GM18873 (cell line): Measurements from ENCODE around the gene DDX31.

Experiments used
- ATAC-seq: cut with Tn5 transposase; IDR thresholded peaks from one replicate; pipeline ENCODE4 v1.9.1; 2021; ENCODE audit warnings: mild to moderate bottlenecking, moderate library complexity, moderate number of reproducible peaks; ENCODE audit not compliant: unreplicated experiment, low FRiP score

Gene DDX31

DNA sequence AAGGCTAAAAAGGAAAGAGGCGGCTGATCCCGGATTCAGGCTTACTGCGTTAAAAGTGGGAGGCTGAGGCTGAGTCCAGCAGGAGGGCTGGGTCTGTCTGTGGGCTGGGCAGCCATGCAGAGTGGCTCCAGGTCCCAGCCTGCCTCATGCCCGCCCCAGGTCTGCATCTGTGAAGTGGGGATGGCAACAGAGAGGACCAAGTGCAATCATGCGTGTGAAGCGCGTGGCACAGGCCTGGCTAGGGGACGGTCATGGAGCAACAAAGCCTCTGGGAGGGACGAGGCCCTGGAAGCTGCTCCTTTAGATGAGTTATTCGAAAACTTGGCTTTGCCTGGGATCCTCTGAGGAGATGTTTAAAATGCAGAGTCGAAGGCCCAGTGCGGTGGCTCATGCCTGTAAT is 117.7 kb downstream of the DDX31 start:
- ATAC-seq, result no peak

DNA sequence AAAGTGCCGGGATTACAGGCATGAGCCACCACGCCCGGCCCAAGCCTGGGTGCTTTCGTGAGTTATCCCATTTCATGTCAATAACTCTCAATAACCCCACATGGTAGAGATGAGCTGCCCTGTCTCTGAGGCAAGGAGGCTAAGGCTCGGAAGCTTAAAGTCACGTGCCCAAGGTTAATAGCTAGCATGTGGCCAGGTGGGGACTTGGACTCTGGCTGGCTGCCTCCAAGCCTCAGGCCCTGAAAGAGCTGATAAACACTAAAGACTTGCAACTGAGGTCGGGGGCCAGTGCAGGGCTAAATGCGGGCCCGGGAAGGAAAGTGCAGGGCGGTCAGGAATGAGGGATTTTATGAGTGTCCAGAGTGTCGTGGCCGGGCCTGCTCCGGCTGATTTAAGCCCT is 118.2 kb downstream of the DDX31 start:
- ATAC-seq, result no peak

DNA sequence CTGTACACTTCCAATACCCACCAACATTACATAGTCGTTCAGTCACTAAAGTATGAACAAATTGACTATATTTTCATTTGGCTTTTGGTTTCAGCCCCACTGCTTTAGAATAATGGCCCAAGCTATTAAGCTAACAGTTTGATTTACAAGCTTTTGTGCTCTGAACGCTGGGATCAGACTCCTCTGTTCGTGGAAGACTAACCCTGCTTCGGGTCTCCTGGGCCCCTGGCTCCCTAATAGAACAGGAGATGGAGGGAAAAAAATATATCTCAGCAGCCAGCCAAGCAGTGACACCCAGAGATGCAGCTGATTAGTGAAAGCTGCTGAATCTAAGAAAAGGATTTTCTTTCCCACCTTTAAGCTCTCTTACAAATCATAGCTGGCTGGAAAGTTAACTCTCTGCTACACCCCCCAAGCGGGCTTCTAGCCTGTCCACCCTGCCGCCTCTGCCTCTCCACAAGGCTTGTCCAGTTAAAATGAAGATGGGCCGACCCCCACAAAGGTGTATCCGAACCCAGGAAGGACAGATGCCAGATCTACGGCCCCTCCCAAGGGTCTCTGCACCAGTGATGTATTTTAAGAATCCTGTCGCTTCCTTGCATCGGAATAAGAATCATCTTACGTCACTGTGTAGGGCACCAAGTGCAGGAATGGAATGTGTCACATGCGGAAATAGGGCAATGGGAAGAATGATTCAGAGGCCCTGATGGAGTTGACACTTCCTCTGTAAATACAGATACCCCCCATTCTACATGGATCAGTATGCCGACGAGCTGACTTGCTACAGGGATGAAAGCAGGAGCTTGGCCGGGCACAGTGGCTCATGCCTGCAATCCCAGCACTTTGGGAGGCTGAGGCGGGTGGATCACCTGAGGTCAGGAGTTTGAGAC is 120.8 kb downstream of the DDX31 start:
- no peak for ATAC-seq

DNA sequence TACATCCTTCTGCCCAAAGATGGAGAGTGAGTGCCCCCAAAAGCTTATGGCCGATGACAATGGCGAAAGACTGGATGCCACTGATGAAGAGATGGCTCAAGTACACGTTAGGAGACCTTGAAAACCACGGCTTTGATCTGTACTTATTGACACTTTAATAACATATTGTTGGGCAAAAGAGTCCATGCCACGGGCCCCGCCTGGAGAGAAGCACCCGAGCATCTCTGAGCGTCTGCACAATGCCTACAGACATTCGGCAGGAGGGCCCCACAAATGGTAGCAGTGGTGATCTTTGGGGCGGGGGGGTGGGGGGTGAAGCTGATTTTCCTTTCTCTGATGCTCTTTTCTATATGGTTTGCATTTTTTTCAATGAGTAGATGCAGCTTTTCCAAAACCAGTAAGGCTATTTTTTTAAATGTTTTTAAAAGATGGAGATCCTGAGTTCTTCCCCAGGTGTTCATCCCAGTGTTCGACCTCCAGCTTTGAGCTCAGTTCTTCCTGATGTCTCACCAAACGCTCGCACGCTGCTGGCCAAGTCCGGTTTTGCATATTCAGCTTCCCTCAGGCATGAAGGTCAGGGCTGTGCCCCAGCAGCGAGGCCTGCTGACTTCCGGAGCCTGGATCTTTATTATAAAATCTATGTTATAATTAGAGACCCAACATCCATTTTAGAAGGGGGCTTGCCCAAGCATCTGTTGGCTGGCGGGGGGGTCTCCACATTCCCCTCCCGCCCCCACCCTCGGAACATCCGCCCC is 121.6 kb downstream of the DDX31 start:
- ATAC-seq, result no peak

DNA sequence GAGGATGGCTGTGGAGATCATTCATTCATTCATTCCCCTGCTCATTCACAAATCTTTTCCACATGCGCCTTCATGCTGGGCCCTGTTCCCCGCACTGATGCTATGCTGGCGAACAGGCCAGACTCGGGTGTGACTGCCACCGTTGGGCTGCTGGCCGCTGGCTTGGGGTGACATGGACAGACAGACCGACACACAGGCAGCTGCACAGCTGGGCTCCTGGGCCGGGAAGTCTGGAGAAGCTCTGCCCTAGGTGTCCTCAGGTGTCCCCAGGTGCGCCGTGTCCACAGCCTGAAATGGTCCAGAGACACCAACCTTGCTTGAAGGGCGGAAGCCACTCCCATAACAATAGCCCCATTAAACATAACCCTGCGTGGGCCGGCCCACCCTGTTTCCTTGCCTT is 122.3 kb downstream of the DDX31 start:
- no peak for ATAC-seq

DNA sequence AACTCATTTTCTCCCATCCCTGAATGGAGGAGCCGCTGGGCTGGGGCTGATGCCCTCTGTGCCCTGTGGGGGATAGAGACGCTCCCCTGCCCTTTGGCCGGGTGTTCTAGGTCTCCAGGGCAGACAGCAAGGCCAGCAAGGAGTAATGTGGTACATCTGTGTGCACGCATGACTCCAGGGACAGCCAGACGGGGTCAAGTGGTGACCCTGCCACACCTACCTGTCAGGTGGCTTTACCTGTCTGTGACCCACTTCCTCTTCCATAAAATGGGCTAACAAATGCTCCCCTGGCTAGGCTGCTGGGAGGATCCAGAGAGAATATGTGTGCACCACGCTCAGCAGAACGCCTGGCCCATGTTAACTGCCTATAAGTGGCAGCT is 122.7 kb downstream of the DDX31 start:
- no peak for ATAC-seq

DNA sequence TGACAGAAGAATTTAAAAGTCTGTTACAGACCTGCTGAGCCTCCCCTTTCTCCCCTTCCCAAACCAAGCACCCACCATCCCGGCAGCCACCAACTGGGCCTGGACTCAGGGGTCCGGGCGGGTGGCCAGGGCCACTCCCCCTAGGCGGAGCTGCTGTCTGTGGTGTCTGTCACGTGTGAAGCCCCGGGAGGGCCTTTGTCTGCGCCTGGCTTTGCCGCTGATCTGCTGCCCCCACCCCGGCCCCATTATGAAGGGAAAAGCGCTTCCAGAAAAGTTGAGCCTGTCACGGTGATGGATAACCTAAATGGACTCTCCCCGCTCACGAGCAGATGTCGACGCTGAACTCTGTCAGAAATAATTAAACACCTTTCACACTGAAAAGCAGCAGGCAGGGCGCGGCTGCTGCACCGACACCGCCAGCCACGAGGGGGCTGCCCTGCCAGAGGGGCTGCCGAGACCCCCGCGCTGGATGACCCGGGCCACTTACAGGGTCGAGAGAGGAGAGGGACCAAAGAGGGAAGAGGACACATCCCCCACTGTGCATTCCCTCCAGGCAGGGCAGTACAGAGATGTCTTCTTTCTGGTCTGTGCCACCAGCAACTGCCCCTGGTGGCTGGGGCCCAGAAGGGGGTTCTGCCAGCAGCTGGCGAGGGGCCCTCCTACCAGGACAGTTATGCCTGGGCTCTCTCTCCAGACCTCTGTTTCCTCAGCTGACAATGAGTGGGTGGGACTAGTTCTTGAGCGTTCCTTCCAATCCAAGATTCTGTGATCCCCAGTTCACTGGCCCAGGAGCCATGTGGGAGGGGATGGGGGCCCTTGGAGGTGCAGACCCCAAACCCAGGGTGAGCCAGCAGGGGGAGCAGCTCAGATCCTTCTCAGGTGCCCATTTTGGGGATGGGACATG is 123.4 kb downstream of the DDX31 start:
- ATAC-seq, result no peak

DNA sequence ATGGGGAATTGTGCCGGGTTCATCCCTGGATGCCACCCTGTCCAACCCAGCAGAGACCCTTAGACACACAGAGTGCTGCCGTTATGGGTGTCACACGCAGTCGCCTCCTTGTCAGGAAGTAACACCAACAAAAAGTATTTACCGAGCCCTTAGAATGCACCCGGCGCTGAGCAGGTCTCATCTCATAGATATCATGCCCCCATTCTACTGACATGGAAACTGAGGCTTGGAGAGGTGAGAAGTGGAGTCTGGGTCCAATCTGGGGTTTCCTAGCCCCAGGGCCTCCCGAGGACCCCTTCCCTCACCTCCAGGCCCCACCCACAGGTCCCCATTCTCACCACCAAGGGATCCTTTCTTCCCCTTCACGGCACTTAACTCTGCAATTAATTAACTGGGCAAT is 124.2 kb downstream of the DDX31 start:
- ATAC-seq, result no peak

DNA sequence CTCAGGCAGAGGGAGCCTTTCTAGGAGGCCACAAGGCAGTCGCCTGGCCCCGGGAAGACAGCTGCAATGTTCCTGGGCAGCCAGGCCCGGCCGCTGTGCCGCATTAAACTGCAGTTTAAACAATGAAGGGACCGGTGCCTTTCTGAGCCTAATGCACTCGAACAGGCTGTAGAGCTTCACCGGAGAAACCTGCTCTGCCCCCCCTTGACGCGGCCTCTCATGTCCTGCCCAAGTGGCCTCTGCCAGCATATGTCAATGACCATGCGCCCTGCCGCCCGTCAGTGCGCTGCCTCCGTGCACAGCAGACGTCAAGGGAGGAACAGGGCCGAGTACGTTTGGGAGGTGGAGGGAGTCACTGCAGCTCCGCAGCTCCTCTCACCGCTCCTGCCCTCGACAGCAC is 125.8 kb downstream of the DDX31 start:
- ATAC-seq, result no peak

DNA sequence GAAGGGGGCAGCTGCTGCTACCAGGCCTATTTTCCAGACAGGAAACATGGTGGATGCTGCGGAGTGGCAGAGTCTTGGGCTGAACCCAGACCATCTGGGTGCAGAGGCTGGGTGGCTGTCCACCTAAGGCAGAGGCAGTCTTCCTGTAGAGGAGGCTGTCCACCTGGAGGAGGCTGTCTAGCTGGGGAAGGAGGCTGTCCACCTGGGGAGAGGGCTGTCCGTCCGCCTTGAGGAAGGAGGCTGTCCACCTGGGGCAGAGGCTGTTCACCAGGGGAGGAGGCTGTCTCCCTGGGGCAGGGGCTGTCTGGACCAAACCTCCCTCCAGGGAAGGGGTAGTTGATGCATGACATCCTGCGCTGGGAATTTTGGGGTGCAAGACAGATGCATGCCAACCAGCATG is 126.5 kb downstream of the DDX31 start:
- no peak for ATAC-seq
